HL-60/S4 treated with phorbol 12-myristate 13-acetate at 8.2 ng/mL for 4 days and 3 days (cell line): ENCODE measurements around the gene IL27RA.

Source experiments
- in situ Hi-C: fragments of 300-500 bp; cut with MboI; formaldehyde crosslinking; loops from 2 replicates; pipeline ENCODE4 v1.15.0; 2022; ENCODE audit warnings: low sequenced_read_pairs

The IL27RA gene

DNA sequence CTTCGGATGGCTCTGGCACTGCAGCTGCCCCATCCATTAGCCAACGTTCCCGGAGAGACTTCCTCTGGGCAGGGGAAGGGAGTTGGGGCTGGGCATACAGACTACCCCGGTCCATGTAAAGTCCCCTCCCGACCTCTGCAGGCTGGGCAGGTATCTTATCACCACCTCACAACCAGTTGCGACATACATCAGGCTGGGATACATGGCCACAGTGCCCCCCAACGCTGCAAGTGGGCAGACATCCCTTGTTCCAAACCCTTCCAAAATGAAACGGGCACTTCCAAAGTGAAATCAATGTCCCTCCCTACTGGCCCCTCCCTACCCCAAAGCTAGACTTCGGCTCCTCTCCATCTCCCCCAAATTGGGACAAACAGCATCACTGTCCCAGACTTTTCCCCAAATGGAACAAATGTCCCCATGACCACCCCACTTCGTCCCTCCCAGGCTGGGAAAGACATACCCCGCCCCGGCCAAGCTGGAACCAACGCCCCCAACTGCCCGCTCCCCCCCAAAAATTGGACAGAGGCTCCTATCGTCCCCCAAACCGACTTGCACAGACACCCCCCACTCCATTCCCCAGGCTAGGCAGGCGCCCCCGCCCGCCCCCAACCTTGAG lies 25.3 kb downstream of the IL27RA start:
- in situ Hi-C loops = no loop called here

DNA sequence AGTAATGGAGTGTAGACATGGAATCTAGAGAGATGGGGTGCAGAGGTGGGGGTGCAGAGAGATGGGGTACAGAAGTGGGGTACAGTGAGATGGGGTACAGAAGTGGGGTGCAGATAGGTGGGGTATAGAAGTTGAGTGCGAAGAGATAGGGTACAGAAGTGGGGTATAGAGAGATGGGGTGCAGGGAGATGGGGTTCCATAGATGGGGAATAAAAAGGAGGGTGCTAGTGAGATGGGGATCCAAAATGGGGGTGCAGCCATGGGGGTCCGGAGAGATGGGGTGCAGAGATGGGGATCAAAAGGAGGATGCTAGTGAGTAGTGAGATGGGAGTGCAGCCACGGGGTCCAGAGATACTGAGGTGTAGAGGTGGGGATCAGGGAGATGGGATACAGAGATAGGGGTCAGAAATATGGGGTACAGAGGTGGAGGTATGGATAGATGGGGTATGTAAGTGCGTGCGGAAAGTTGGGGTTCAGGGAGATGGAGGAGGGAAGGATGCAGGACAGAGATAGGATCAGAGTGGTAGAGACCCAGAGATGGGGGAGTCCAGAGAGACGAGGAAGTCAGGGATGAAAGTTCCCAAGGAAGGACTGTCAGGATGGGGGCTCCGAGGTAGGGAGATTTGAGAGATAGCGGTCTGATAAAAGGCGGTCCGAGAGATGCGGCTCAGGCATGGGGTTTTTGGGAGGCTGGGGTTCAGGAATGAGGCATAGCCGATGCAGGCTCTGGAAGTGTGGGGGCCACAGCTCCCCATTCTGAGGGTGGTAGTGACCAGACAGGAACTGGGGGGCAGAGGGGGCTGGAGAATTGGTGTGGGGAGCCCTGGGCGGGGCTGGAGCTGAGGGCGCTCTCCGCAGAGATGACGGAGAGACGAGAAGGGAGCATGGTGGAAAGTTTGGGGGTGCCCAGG lies 26.9 kb downstream of the IL27RA start:
- in situ Hi-C loops = no loop called here

DNA sequence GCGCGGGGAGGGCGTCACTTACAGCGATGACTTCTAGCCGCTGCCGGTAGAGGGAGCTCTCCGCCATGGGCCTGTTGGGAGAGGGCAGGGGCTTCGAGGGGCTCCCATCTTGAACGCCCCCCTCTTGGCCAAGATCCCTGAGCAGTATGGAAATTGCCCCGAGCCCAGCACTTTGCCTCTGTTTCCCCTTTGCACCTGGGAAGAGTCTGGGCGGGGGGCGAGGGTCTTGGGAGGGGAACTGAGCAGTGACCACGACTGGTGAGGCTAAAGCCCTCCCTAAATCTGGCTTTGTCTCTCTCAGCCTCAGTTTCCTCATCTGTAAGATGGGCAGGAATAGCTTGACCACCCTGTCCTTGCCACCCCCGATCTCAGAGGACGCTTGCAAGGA lies 27.5 kb downstream of the IL27RA start:
- in situ Hi-C loops = no loop called here

DNA sequence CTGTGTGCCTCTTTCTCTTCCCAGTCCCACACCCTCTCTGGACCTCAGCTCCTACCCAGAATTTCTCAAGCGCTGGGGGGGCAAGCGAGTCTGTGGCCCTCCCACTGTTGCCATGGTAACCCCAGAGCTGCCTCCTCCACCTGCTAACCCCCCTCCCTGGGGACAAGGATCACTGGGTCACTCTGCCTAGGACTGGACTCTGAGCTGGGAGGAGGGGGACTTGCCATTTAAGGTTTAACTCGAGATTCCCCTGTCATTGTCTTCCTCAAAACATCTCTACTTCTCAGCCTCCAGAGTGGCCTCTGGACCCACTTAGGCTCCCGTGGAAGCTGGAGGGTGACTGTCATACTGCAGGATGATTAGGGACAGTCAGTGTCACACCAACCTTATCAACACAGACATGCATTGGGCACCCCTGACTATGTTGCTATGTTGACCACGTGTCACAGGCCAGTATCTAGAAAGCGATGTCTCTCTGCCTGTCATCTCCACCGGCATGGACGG lies 28.1 kb downstream of the IL27RA start:
- in situ Hi-C loops = no loop called here

DNA sequence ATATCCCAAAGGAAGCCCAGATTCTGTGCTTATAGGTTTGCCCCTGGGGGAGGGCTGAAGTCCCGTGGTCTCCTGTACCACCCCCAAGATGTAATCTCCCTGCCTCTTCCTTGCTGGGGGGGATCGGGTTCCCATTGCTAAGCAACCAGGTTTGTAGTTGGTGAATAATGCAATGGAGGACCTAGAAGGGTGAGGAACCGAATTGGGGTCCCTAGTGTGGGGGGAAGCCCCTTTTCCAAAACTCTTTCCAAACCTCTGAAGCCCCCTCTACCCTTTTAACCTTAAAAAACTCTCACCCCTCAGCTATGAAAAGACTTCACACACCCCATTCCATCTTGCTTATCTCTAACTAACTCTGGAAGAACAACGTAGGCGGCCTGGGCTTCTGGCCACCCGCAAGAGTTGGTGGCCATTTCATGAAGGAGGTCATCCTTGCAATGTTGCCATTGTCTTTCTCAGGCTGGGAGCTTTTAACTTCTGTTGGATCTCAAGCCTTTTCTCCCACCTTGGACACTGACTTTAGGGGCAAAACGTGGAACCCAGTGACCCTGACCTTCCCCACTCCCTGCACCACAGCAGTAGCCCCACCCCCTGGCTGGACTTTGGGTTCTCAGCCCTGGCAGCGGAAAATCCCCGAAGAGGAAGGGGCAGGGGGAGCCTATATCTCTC lies 29.7 kb downstream of the IL27RA start:
- in situ Hi-C loops = no loop called here

DNA sequence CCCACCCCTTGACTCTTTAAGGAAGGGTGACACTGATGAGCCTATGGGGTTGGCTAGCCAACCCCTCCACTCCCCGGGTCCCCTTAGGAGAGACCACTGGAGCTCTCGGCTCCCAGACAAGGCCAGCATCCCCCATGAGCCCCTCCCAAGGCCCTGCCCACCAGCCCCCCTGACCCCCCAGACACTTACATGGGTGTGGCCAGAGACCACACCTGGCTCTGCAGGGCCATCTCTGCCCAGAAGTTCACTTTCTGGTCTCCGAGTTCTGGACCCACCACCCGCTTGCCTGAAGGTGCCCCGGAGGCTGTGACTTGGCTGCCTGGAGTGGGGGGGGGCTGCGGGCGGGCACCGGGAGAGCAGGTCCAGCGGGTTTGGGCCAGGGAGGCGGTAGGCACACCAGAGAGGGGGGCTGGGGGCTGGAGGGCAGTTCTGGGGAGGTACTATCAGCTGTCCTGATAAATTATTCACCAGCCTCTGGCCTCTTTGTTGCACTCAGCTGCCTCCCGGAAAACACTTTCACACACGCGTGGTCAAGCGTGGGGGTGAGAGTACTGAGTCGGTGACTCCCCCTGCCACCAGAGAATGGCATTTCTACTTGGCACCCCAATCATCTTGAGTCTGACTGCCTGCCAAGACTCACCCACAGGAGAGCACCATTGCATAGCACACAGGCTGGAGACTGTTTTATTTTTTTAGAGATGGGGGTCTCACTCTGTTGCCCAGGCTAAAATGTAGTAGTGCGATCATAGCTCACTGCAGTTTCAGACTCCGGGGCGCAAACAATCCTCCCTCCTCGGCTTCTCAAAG lies 30.4 kb downstream of the IL27RA start, which contains the start of gene PALM3:
Gene PALM3 (minus strand): TSS at position 326 of the 807 bp plus-strand sequence. CDS start 96 bp downstream, at position 230.
- in situ Hi-C loops = no loop called here

DNA sequence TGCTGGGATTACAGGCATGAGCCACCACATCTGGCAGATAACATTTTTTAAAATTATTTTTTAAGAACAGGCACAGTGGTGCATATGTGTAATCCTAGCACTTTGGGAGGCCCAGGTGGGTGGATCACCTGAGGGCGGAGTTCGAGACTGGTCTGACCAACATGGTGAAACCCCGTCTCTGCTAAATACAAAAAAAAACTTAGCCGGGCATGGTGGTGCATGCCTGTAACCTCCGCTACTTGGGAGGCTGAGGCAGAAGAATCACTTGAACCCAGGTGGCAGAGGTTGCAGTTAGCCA lies 30.9 kb downstream of the IL27RA start:
- in situ Hi-C loops = no loop called here

DNA sequence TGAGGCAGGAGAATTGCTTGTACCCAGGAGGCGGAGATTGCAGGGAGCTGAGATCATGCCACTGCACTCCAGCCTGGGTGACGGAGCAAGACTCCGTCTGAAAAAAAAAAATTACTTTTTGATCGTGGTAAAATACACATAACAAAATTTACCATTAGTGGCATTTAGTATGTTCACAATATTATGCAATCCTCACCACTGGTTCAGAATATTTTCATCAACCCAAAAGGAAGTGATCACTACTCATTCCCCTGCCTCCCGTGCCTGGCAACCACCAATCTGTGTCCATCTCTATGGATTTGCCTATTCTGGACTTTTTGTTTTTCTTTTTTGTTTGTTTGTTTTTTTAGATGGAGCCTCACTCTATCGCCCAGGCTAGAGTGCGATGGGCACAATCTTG lies 31.5 kb downstream of the IL27RA start:
- in situ Hi-C loops = no loop called here

DNA sequence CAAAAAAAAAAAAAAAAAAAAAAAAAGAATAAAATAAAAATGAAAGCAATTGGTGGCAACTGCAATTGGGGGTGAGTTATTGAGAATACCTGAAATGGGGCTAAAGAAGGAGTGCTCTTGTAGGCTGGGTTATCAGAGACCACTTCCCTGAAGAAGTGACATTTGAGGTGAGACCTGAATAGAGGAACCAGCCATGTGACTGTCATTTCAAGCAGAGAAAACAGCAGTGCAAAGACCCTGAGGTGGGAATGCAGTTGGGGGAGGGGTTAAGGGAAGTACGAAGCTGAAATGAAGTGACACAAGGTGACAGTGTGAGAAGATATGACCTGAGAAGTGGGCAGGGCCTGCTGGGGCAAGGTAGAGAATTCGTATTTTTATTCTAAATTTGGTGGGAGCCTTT lies 34.6 kb downstream of the IL27RA start:
- in situ Hi-C loops = no loop called here

DNA sequence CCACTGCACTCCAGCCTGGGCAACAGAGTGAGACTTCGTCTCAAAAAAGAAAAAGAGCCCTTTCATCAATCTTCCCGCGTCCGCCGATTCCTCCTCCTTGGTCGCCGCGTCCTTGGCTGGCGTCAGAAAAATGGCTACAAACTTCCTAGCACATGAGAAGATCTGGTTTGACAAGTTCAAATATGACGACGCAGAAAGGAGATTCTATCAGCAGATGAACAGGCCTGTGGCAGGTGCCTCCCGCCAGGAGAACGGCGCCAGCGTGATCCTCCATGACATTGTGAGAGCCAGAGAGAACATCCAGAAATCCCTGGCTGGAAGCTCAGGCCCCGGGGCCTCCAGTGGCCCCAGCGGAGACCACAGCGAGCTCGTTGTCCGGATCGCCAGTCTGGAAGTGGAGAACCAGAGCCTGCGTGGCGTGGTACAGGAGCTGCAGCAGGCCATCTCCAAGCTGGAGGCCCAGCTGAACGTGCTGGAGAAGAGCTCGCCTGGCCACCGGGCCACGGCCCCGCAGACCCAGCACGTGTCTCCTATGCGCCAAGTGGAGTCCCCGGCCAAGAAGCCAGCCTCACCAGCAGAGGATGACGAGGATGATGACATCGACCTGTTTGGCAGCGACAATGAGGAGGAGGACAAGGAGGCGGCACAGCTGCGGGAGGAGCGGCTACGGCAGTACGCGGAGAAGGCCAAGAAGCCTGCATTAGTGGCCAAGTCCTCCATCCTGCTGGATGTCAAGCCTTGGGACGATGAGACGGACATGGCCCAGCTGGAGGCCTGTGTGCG lies 38.9 kb downstream of the IL27RA start:
- in situ Hi-C loops = loop anchor here (10.0 kb wide), 1 partner anchor 186 kb away; no protein-coding TSS in a partner anchor

DNA sequence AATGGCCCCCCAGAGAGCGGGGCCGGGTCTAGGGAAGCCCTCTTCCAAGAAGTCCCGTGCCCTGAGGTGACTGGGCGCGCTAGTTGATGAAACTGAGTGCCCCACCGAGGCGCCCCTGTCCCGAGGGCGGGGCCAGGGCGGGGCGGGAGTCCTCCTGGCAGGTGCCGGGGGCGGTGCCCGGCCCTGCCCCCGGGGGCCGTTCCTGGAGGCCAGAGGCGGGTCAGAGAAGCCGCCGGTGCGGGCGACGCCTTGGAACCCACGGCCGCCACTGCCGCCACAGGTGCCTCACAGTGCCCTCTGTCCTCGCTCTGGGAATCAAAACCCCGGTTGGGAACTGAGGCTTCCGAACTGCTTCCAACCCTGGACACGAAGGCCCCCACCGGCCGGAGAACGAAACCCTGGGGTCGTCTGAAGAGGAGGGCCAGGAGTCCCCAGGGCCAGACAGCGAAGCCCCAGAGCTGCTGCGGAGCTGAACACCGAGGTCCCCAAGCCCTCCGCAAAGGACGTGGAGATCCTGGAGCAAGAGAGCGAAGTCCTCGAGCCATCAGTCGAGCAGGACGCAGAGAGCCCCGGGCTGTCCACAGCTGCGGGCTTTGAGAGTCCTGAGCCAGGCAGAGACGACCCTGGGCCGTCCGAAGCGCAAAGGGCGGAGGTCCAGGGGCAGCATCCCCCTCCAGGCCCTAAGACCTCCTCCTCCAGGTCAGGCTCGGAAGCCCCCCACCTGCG lies 41.1 kb downstream of the IL27RA start, which contains the start of gene MISP3:
Gene MISP3 (plus strand): TSS at position 252 of the 726 bp plus-strand sequence. CDS start 524 bp downstream, outside the sequence.
- in situ Hi-C loops = loop anchor here (10.0 kb wide), 1 partner anchor 188 kb away; no protein-coding TSS in a partner anchor

DNA sequence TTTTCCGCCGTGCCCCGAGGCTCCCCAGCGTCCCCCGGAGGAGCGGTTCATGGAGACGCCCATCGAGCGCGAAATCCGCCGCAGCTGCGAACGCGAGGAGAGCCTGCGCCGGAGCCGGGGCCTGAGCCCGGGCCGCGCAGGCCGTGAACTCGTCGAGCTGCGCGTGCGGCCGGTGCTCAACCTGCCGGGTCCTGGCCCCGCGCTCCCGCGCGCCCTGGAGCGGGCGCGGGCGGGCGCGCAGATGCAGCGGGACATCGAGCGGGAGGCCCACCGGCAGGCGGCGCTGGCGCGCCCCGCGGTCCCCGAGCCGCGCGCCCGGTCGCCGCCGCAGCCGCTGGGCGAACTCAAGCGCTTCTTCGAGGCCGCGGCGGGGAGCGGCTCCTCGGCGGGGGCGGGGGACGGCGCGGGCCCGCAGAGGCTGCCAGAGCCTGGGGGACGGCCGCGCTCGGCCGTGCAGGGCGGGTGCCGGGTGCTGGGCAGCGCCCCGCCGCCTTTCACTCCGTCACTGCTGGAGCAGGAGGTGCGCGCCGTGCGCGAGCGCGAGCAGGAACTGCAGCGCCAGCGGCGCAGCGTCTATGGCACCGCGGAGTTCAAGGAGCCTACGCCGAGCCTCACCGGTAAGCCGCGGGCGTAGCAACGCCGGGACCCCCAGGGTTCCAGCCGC lies 41.8 kb downstream of the IL27RA start:
- in situ Hi-C loops = loop anchor here (10.0 kb wide), 1 partner anchor 189 kb away; no protein-coding TSS in a partner anchor

DNA sequence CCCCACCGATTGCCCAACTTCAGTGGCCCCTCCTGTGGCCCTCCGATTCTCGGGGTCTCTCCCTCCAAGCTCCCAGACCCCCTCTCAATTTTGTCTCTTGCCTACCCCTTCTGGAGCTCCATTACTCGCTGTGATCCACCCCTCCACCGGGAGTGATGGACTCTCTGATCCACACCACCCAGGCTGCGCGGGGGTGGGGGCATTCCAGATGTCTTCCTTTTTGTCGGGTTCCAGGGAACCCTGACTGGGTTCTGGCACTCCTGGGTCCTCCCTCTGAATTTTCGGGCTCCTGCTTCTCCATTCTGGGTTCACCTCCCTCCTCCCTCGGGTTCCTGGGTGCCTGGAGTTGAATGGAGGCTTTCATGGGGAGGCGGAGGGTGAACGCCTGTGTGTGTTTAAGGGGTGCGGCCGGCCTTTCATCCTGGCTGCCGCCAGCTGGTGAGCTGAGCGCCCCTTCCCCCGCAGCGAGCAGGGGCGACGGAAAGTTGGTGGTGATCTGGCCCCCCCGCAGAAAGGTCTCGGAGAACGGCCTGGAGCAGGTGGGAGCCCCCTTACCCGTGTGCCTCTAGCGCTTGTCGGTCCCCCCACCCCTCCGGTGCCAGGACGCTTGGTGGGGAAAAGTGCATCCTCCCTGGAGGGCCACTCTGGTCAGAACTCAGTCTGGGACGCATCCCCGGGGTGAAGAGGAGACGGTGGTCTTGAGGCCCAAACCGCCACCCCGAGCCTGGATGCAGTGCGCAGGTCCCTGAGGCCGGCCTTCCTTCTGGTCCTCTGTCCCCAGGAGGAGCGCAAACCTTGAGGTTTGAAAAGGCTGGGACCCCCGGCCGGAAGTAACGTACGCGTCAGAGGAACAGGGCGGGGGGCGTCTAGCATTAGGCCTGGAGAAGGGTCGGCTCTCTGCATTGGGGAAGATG lies 42.6 kb downstream of the IL27RA start:
- in situ Hi-C loops = loop anchor here (10.0 kb wide), 1 partner anchor 189 kb away; no protein-coding TSS in a partner anchor

DNA sequence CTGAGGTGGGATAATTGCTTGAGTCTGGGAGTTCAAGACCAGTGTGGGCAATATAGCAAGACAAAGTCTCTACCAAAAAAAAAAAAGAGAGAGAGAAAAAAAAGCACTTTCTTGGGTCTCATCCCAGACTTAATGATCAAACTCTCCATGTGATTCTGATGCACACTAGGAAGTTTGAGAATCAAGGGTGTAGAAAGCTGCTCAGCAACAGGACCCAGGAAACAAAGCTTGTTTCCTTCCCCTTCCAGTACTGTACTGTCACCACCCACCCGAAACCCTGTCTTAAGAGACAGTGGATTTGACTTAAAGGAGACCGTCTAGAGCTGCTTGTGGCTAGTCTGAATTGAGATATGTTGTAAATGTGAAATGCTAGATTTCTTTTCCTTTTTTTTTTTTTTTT lies 46.8 kb downstream of the IL27RA start:
- in situ Hi-C loops = loop anchor here (10.0 kb wide), 1 partner anchor 194 kb away; no protein-coding TSS in a partner anchor

DNA sequence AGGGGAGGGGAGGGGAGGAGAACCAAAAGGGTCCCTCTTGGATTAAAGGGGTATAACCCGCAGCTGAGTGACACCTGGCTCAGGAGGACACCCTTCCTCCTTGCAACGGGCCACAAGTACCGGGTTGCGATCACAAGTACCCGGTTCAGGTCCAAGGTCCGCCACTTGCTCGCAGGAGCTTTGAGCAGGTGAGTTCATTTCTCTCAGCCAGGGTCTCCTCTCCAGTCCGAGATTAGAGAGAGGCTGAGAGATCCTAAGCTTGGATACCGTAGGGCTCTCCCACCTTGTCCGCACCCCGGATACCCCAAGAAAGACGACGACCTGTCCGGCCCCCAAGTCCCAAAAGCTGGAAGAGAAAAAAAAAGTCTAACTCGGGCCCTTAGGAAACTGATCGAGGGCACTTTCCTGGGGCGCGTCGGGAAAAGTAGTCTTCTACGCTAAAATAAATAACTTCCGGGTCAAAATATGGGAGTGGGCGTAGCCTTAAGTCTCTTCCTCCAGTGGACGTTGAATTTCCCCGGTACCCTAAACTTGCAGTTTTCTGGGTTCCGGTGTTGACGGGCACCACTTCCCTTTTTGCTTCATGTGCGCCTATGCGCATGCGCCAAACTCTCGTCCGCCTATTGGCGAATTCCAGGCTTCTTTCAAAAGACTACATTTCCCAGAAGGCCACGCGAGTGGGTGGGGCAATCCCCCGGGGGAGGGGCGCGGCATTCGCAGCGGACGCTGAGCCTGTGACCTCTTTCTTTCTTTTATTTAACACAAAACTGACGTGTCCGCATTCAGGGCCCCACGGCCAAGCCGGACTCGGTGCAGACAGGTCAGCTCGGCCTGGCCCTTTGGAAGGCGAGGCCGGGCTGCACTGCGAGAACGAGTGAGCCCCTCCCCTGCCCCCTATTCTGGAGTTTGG lies 49.6 kb downstream of the IL27RA start:
- in situ Hi-C loops = no loop called here
